Gastrocnemius medialis (tissue), 4 donors: ENCODE results near the gene C1orf174.

Experiments
- CTCF ChIP-seq, 5 experiments: fragments of 450-650 bp in 3 of 5; fragments of 200-600 bp in 2 of 5; sonication (generic) in 2 of 5; IDR thresholded peaks in 4 of 5; conservative IDR thresholded peaks in 1 of 5; 1 replicate in 4 of 5; 2 replicates in 1 of 5; pipeline ENCODE4 v1.5.1; 2016 to 2019; ENCODE audit warnings: antibody characterized with exemption in 5 of 5, mild to moderate bottlenecking in 3 of 5, moderate library complexity in 3 of 5
- POLR2A ChIP-seq, 2 donors: fragments of 450-650 bp; IDR thresholded peaks; one replicate each; pipeline ENCODE4 v1.6.1; 2017; ENCODE audit warnings: antibody characterized with exemption in 2 of 2, mild to moderate bottlenecking in 2 of 2, moderate library complexity in 2 of 2

- TF ChIP-seq CTCF (IDR thresholded peaks at IDR 0.05 in 4 of 5, conservative IDR thresholded peaks at IDR 0.05 in 1 of 5) (no peak), POLR2A (IDR thresholded peaks at IDR 0.05) (no peak)
Observed at GRCh38 chr1:3842912-3843311, 57.2 kb downstream of the C1orf174 start.
